Fibroblast of skin of right biceps (primary cell): ENCODE results near the gene BICRA.
A peak's percentile ranks its signal among the peaks of the same experiment; 100 is the strongest.
"Not testable (repeated sequence)": the region's sequence is repeated elsewhere in the genome, so short reads cannot be mapped to it uniquely, and the experiment has no call there.

Experiments
- DNase-seq: peaks from one replicate; pipeline ENCODE4 v3.0.0-alpha.2; 2013

The BICRA gene

DNA sequence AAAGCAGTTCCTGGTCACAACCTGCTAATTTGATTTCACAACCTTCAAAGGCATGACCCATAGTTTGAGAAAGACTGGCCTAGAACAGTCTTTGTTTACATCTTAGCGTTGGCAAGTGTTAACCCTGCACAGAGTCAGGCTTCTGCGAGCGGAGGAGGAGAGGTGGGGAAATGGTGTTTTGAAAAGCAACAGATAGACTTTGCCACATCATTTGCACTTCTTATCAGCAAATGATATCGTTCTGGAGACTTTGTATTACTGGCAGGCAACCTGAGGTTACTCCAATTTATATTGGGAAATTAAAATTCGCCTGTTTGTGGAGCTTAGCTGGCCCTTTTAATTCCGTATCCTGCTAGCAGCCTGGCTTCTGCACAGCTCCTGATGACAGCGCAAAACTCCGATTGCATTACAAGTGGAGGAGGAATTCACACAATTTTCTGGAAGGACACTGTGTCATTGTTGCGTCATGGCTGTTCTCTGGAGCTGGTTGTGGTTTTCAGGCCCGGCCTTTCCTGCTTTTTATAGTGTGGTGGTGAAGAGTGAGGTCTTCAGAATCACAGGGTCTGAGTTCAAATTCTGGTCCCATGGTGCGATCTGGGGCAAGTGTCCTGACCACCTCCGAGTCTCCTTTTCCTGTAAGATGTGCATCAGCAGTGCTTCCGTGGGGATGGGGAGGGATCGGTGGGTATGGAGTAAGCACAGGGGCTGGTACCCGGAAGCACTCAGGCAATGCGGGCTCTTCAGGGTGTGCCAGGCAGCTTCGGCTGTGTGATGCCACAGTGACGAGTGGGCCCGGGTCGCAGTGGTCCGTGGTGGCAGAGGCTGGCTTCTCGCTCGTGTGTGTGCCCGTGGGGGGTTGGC lies 55.2 kb downstream of the BICRA start:
- peak; percentile 99 for DNase-seq

DNA sequence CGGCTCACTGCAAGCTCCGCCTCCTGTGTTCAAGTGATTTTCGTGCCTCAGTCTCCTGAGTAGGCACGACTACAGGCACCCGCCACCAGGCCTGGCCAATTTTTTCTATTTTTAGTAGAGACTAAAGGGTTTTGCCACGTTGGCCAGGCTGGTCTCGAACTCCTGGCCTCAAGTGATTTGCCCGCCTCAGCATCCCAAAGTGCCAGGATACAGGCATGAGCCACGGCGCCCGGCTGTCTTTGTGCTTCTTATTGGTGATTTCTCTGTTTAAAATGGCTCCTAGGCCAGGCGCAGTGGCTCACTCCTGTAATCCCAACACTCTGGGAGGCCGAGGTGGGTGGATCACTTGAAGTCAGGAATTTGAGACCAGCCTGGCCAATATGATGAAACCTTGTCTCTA lies 59.6 kb downstream of the BICRA start:
- DNase-seq = not testable (repeated sequence)

DNA sequence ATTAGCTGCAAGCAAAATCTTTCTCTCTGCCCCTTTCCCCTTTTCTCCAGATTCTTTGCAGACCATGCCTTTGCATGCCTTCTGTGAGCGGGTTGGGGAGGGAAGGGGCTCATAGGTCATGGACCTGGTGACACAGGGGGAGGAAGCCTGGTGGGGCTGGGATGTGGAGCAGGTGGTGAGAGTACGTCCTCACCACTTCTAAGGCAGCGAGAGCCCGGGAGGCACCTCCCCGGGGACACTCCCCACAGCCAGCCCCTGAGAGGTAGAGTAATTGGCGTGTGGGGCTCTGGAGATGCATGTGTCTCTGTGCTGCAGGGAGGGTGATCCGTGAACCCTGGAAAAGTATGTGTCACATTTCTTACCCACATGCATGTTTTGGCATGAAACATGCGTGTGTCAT lies 61.8 kb downstream of the BICRA start:
- DNase-seq = no peak

DNA sequence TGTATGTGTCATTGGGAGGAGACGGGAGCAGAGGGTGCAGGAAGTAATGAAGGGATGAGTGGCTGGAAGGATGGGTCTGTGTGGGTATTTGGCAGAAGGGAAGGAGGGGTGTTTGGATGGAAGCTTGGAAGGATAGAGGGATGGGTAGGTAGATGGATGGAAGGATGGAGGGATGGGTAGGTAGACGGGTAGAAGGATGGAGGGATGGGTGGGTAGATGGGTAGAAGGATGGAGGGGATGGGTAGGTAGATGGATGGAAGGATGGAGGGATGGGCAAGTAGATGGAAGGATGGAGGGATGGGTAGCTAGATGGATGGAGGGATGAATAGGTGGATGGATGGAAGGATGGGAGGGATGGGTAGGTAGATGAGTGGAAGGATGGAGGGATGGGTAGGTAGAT lies 62.6 kb downstream of the BICRA start:
- no peak for DNase-seq

DNA sequence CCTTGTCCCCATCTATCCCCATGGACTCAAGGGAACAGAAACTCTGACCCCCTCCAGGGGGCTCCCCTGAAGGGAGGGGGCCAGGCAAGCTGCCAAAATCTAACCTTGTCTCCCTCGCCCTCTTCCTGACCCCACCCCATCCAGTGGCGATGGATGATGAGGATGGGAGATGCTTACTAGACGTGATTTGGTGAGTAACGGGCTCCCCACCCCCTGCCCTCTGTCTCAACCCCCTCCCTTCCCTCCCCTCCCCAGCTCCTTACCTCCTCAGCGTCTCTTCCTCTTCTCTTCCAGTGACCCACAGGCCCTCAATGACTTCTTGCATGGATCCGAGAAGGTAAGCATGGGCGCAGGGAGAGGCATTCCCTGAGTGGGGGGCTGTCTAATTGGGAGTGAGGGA lies 64.5 kb downstream of the BICRA start:
- DNase-seq = no peak

DNA sequence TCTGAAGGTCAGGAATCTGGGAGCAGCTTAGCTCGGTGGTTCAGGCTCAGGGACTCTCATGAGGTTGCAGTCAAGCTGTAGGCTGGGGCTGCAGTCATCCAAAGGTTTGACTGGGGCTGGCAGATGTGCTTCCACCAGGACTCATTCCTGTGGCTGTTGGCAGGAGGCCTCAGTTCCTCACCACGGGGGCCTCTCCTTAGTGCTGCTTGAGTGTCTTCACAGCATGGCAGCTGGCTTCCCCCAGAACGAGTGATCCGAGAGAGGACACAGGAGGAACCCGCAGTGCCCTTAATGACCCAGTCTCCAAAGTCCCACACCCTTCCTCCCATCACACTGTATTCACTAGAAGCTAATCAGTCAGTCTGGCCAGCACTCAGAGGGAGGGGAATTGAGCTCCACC lies 65.6 kb downstream of the BICRA start:
- no peak for DNase-seq

DNA sequence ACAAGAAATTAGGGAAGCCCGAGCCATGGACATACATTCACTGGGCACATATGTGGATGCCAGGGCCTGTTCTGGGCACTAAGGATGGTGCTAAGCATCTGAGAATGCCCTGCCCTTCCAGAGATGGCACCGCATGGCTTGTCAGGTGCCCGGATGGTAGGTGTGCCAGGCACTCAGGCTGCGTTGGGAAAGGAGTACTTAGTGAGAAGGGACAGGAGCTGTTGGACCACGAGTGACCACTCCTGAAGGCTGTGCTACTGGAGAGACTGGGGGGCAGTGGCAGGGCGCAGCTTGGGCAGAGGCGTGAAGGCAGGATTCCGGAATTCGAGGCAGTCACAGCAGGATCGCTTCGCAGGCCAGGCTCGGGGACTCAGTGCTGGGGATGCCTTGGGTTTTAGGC lies 66.3 kb downstream of the BICRA start:
- no peak for DNase-seq

DNA sequence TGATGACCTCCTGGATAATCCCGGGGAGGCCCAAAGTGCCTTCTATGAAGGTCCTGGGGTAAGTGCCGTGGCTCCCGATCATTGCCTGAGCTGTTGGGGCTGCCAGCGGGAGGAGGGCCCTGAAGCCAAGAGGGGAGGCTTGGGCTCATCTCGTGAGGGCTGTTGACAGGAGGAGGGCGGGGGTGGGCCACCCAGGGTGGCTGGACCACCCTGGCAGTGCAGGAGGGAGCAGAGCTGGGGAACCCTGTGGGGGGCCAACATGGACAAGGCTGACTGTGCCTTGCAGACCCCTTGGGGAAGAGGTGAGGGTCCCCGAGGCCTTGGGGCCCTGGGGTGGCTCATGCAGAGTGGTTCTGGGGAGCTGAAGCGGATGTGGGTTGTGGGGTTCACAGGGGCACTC lies 66.9 kb downstream of the BICRA start:
- DNase-seq = no peak

DNA sequence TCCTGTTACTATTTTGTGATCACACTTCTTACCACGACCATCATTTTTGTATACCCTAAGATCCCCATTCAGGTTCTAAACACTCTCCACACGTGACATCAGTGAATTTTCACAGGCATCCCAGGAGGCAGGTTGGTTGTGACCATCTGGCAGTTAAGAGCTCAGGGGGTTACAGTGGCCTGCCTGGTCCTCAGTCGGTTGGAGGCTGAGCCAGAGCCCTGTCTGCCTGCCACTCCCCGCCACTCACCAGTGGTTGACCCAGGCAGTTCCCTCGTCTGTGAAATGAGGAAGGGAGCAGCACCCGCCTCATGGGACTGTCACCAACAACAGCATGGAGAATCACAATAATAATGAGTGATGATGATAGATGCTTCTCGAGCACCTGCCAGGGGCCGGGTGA lies 67.9 kb downstream of the BICRA start:
- no peak for DNase-seq

DNA sequence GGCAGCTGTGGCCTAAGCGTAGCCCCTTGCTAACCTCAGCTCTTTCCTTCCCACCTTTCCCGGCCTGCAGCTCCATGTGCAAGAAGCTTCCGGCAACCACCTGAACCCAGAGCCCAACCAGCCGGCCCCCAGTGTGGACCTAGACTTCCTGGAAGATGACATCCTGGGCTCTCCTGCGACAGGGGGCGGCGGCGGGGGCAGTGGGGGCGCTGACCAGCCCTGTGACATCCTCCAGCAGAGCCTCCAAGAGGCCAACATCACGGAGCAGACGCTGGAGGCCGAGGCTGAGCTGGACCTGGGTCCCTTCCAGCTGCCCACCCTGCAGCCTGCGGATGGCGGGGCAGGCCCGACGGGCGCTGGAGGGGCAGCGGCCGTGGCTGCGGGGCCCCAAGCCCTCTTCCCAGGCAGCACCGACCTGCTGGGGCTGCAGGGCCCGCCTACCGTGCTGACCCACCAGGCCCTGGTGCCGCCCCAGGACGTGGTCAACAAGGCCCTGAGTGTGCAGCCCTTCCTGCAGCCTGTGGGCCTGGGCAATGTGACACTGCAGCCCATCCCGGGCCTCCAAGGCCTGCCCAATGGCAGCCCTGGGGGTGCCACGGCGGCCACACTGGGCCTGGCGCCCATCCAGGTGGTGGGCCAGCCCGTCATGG lies 70.4 kb downstream of the BICRA start:
- no peak for DNase-seq

DNA sequence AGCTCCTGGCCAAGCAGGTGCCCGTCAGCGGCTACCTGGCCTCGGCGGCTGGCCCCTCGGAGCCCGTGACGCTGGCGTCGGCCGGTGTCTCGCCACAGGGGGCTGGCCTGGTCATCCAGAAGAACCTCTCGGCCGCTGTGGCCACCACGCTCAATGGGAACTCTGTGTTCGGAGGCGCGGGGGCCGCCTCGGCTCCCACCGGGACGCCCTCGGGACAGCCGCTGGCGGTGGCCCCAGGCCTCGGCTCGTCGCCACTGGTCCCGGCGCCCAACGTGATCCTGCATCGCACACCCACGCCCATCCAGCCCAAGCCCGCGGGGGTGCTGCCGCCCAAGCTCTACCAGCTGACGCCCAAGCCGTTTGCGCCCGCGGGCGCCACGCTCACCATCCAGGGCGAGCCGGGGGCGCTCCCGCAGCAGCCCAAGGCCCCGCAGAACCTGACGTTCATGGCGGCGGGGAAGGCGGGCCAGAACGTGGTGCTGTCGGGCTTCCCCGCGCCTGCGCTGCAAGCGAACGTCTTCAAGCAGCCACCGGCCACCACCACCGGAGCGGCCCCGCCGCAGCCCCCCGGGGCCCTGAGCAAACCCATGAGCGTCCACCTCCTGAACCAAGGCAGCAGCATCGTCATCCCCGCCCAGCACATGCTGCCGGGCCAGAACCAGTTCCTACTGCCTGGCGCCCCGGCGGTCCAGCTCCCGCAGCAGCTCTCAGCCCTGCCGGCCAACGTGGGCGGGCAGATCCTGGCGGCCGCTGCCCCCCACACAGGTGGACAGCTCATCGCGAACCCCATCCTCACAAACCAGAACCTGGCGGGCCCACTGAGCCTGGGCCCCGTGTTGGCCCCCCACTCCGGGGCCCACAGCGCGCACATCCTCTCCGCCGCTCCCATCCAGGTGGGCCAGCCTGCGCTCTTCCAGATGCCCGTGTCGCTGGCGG lies 71.3 kb downstream of the BICRA start:
- DNase-seq = no peak

DNA sequence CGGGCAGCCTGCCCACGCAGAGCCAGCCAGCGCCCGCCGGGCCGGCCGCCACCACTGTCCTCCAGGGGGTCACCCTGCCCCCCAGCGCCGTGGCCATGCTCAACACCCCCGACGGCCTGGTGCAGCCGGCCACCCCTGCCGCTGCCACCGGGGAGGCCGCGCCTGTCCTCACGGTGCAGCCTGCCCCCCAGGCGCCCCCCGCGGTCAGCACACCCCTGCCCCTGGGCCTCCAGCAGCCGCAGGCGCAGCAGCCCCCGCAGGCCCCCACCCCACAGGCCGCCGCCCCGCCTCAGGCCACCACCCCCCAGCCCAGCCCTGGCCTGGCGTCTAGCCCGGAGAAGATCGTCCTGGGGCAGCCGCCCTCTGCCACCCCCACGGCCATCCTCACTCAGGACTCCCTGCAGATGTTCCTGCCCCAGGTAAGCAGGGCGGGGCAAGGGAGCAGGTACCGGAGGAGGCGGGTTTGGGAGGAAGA lies 72.0 kb downstream of the BICRA start:
- no peak for DNase-seq

DNA sequence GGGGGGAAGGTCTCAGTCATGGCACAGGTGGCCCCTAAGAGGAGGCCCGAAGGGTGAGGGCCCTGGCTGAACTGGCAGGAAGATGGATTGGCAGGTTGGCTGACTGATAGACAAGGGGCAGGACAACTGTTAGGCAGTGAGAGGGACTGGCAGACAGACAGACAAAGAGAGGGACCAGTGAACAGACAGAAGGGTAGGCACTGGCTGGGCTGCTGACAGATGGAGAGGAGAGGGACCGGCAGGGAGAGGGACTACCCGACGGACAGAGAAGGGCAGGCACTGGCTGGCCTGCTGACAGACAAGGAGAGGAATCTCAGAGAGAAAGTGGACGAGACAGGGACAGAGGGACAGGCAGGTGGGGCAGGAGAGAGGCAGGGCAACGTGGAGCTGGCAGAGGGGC lies 72.5 kb downstream of the BICRA start:
- no peak for DNase-seq

DNA sequence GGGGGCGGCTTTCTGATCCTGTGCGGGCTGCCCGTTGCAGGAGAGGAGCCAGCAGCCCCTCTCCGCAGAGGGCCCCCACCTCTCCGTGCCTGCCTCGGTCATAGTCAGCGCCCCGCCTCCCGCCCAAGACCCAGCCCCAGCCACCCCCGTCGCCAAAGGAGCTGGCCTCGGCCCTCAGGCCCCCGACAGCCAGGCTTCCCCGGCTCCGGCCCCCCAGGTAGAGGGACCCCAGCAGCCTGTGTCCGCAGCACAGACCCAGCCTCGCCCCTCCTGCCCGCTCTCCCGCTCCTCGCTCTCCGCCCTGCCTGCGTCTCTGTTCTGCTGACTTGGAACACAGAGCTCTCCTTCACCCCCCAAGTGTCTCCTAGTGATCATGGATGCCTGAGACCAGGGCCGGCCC lies 73.0 kb downstream of the BICRA start:
- DNase-seq = no peak

DNA sequence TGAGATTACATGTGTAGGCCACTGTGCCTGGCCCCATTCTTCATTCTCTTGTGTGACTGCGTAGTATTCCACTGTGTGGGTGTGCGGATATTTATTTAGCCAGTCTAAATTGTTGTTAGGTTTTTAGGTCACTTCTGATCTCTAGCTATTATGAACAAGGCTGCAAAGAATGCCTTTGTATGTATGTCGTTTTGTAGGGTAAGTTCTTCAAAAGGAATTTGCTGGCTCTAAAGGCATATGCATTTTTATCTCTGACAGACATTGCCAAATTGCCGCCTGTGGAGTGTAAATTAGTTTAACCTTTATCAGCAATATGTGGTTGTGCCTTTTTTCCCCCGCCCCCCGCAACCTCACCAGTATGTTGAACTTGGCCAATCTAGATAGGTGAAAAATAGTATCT lies 74.0 kb downstream of the BICRA start:
- DNase-seq = no peak

DNA sequence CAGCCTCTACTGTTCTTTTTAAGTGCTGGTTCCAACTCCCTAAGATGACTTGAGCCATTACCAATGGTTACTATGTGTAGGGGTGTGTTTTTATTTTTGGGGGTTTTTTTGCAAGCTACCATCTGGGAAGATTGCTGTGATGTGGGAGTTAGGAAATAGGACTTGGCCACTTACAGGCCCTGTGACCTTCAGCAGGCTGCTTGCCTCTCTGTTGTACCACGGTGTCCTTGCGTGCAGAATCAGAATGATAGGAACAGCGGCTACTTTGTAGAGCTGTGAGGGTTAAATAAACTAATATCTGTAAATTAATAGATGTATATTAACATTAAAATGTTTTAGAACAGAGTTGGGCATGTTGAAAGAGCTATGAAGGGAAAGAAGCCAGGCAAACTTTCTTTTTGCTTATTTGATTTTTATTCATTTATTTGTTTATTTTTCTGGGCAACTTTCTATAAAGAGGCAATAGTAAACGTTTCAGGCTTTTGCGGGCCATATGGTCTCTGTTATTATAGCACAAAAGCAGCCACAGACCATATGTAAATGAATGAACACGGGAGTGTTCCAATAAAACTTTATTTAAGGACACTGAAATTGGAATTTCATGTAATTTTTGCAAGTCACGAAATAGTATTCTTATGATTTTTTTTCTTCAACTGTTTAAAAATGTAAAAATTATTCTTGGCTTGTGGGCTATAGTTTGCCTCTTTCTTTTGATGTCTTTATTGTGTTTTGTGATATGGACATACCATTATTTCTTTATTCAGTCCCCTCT lies 77.9 kb downstream of the BICRA start:
- no peak for DNase-seq

DNA sequence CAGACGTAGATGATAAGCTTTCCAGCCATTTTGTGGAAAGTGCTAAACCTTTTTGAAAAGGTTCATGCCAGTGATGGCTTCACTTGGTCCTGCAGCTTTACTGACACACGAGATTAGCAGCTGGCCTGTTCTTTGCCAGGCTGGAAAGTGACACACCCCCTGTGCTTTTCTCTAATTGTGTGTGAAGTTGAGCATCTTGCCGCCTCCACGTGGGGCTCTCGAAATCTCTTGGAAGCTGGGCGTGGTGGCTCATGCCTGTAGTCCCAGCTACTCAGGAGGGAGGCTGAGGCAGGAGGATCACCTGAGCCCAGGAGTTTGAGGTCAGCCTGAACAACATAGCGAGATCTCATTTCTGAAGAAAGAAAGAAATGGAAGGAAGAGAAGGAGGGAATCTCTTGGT lies 79.0 kb downstream of the BICRA start:
- DNase-seq = no peak

DNA sequence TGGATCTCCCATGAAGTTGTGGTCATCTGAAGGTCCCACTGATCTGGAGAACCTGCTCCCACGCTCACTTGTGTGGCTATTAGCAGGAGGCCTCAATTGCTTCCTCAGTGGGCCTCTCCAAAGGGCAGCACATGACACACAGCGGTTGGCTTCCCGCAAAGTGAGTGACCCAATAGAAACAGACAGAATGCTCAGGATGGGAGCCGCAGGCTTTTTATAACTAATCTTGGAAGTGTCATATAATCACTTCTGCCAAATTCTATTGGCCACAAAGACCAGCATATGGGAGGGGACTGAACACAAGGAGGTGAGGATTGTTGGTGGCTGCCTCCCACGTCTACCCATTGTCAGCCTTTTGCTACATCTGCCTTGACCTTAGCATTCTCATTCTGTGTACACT lies 82.2 kb downstream of the BICRA start:
- DNase-seq = no peak

DNA sequence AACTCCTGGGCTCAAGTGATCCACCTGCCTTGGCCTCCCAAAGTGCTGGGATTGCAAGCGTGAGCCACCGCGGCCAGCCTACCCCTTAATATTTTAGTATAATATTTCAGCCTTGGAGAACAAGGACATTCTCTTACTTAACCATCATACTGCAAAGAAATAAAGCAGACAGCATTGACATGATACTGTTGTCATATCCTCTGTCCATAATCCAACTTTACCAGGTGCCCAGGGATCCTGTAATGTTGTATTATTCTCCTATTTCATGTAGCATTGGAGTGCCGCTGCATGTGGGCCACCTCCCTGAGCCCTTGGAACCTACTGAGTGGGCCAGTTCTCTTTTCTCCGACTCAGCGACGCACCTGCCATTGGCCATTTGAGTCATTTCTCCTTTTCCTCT lies 82.8 kb downstream of the BICRA start:
- DNase-seq = no peak

DNA sequence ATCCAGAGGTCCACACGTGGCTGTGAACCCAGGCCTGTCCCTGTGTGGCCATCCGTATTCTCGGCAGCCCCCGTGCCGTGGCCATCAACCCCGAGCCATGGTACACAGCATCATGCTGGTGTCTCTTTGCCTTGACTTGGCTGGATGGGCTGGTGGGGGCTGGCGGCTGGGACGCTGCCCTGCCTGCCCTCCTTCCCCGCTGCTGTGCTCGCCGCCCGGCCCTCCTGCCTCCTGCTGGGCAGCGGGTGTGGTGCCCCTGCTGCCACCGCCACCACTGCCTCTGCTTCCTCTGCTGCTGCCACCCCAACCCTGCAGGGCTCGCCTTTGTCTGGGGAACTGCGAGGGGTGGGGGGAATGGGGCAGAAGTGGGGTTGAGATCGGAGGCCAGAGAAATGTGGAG lies 84.6 kb downstream of the BICRA start:
- DNase-seq = no peak

DNA sequence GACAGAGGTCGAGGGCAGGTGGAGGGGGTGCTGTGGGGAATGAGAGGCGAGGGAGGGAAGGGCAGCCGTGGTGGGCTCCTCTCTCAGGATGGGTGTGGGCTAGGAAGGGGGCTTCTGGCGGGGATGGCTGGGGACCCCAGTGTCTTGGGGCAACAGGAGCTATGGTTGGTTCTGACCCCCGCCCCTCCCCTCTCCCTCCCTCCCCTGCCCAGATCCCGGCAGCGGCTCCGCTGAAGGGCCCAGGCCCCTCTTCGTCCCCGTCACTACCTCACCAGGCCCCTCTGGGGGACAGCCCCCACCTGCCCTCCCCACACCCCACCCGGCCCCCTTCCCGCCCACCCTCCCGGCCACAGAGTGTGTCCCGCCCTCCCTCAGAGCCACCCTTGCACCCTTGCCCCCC lies 85.0 kb downstream of the BICRA start:
- DNase-seq = no peak

DNA sequence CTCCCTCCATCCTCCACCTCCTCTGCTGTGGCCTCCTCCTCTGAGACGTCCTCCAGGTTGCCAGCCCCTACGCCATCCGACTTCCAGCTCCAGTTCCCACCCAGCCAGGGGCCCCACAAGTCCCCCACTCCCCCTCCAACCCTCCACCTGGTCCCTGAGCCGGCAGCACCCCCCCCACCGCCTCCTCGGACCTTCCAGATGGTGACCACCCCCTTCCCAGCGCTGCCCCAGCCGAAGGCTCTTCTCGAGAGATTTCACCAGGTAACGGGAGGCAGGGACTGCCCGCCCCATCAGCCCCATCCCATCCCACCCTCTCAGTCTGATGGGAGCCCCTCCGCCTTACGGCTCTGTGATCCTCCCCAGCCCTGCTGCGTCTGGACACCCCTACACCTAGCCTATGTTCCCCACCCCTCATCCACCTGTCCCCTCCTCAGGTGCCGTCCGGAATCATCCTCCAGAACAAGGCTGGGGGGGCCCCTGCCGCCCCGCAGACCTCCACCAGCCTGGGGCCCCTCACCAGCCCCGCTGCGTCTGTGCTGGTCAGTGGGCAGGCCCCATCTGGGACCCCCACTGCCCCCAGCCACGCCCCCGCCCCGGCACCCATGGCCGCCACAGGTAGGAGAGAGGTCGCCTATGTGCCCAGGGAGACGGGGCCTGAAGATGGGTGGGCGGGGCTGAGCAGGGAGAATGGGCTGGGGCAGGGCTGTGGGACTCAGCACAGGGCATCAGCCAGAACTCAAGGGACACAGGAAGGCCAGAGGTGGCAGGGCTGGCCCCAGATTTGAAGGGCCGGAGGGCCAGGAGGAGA lies 85.7 kb downstream of the BICRA start:
- no peak for DNase-seq
